ENCODE results near the gene ABCA7. TPM values are rescaled to one million over a fixed set of nuclear protein-coding genes. Genes with fewer than 3 reads are reported as not detected.

Gene ABCA7, protein sequence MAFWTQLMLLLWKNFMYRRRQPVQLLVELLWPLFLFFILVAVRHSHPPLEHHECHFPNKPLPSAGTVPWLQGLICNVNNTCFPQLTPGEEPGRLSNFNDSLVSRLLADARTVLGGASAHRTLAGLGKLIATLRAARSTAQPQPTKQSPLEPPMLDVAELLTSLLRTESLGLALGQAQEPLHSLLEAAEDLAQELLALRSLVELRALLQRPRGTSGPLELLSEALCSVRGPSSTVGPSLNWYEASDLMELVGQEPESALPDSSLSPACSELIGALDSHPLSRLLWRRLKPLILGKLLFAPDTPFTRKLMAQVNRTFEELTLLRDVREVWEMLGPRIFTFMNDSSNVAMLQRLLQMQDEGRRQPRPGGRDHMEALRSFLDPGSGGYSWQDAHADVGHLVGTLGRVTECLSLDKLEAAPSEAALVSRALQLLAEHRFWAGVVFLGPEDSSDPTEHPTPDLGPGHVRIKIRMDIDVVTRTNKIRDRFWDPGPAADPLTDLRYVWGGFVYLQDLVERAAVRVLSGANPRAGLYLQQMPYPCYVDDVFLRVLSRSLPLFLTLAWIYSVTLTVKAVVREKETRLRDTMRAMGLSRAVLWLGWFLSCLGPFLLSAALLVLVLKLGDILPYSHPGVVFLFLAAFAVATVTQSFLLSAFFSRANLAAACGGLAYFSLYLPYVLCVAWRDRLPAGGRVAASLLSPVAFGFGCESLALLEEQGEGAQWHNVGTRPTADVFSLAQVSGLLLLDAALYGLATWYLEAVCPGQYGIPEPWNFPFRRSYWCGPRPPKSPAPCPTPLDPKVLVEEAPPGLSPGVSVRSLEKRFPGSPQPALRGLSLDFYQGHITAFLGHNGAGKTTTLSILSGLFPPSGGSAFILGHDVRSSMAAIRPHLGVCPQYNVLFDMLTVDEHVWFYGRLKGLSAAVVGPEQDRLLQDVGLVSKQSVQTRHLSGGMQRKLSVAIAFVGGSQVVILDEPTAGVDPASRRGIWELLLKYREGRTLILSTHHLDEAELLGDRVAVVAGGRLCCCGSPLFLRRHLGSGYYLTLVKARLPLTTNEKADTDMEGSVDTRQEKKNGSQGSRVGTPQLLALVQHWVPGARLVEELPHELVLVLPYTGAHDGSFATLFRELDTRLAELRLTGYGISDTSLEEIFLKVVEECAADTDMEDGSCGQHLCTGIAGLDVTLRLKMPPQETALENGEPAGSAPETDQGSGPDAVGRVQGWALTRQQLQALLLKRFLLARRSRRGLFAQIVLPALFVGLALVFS (N-terminal part only)
- 4.0 and 4.8 TPM in 2 replicates for total RNA-seq (2014; rRNA removed; shearing (Covaris generic))

GRCh38 chr19:1039646-1040475, at the start of gene ABCA7:
Gene ABCA7, plus strand, starts transcription at chr19:1040107. Its CDS starts 1,255 bp downstream, at chr19:1041362.

GRCh38 chr19:1000095-1000494, 39.8 kb upstream of the ABCA7 start, which contains the start of gene GRIN3B:
Gene GRIN3B, plus strand, starts transcription at chr19:1000419. Its CDS starts 19 bp downstream, at chr19:1000438.

DNA sequence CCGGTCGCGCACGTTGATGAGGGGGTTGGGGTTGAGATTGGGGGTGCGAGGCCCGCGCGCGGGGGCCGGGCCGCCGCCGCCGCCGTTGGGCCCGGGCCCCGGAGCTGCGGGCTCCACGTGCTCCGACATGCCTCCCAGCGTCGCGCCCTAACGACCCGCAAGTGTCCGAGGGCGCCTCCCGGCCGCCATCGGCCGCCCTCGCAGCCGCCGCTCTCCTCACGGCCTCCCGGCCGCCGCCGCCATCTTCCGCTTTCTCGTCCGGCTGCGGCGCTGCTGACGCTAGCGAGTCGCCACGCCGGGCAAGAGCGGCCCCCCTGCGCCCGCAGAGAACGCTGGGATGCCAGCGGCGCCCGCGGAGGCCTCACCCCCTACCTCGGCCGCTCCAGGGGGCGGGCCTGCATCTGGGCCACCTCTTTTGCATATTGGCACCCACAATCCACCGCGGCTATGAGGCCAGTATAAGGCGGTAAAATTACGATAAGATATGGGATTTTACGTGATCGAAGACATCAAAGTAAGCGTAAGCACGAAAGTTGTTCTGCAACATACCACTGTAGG, 19.0 kb upstream of the ABCA7 start, which contains the start of gene TMEM259:
Gene TMEM259, minus strand, starts transcription at position 256 of the 558 bp plus-strand sequence. Its CDS starts 127 bp downstream, at position 129.

GRCh38 chr19:1025960-1026782, 13.7 kb upstream of the ABCA7 start, which contains the start of gene CNN2:
Gene CNN2, plus strand, starts transcription at chr19:1026608. Its CDS starts 54 bp downstream, at chr19:1026662.

GRCh38 chr19:1066748-1067340, 26.9 kb downstream of the ABCA7 start, which contains the start of gene ARHGAP45:
Gene ARHGAP45, plus strand, starts transcription at chr19:1067167. Its CDS starts 239 bp downstream, at chr19:1067406.

GRCh38 chr19:1094978-1095701, 55.2 kb downstream of the ABCA7 start, which contains the start of gene POLR2E:
Gene POLR2E, minus strand, starts transcription at chr19:1095375. Its CDS starts 60 bp downstream, at chr19:1095315.

DNA sequence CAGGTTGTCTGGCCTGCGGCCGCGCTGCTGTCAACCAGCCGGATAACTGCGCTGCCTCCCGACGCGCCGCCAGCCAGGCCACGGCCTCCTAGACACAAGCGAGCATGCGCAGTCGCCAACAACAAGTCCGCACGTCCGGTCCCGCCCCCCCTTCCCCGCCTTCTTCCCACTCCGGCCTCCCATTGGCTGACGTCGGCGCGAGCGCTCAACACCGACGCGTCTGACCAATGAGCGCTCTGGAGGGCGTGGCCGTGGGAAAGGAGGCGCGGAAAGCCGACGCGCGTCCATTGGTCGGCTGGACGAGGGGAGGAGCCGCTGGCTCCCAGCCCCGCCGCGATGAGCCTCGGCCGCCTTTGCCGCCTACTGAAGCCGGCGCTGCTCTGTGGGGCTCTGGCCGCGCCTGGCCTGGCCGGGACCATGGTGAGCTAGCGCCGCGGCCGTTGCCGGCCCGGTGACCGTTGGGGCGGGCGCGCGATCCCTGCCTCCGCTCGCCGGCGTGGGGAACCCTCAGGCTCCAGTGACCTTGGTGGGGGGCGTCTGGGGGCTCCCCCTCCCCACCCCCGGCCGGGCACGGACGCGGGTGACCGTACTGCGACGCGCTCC, 63.9 kb downstream of the ABCA7 start, which contains the start of gene GPX4:
Gene GPX4, plus strand, starts transcription at position 287 of the 603 bp plus-strand sequence. Its CDS starts 50 bp downstream, at position 337.

Small RNAs within 50 kb of the gene (small RNA-seq; reads per million reads assigned to genes)
- gene RNU6-2 = 0.50 reads per million, percentile 23 among the genes with 10 or more reads in this experiment

Other genes starting within 250 kb of the ABCA7 start
- gene PTBP1, start 242.7 kb upstream of the ABCA7 start, total RNA-seq (2014; rRNA removed; shearing (Covaris generic)) = 355 and 456 TPM in 2 replicates
- 0.03 TPM in 1 of 2 replicates, not detected in the other for gene PLPPR3, start 218.2 kb upstream of the ABCA7 start, total RNA-seq (2014; rRNA removed; shearing (Covaris generic))
- 0.45 TPM in 1 of 2 replicates, not detected in the other for gene AZU1, start 212.3 kb upstream of the ABCA7 start, total RNA-seq (2014; rRNA removed; shearing (Covaris generic))
- not detected in 2 replicates for gene PRTN3, start 199.1 kb upstream of the ABCA7 start, total RNA-seq (2014; rRNA removed; shearing (Covaris generic))
- gene ELANE, start 187.8 kb upstream of the ABCA7 start, total RNA-seq (2014; rRNA removed; shearing (Covaris generic)) = 0.34 TPM in 1 of 2 replicates, not detected in the other
- 2.1 and 3.5 TPM in 2 replicates for gene CFD, start 180.4 kb upstream of the ABCA7 start, total RNA-seq (2014; rRNA removed; shearing (Covaris generic))
- gene MED16, start 146.9 kb upstream of the ABCA7 start, total RNA-seq (2014; rRNA removed; shearing (Covaris generic)) = 20.4 and 25.1 TPM in 2 replicates
- not detected in 2 replicates for gene RNU6-9, start 146.6 kb upstream of the ABCA7 start, total RNA-seq (2014; rRNA removed; shearing (Covaris generic))
- 24.9 and 26.8 TPM in 2 replicates for gene R3HDM4, start 126.9 kb upstream of the ABCA7 start, total RNA-seq (2014; rRNA removed; shearing (Covaris generic))
- not detected in 2 replicates for gene KISS1R, start 122.8 kb upstream of the ABCA7 start, total RNA-seq (2014; rRNA removed; shearing (Covaris generic))
- gene ARID3A, start 114.1 kb upstream of the ABCA7 start, total RNA-seq (2014; rRNA removed; shearing (Covaris generic)) = 2.0 and 3.1 TPM in 2 replicates
- 136 and 158 TPM in 2 replicates for gene WDR18, start 55.8 kb upstream of the ABCA7 start, total RNA-seq (2014; rRNA removed; shearing (Covaris generic))
- not detected in 2 replicates for gene GRIN3B, start 39.7 kb upstream of the ABCA7 start, total RNA-seq (2014; rRNA removed; shearing (Covaris generic))
- 84.4 and 91.2 TPM in 2 replicates for gene TMEM259, start 19.0 kb upstream of the ABCA7 start, total RNA-seq (2014; rRNA removed; shearing (Covaris generic))
- gene RNU6-2, start 18.6 kb upstream of the ABCA7 start, total RNA-seq (2014; rRNA removed; shearing (Covaris generic)) = not detected in 2 replicates
- 62.3 and 63.6 TPM in 2 replicates for gene CNN2, start 13.5 kb upstream of the ABCA7 start, total RNA-seq (2014; rRNA removed; shearing (Covaris generic))
- 9.0 and 12.4 TPM in 2 replicates for gene ARHGAP45, start 27.1 kb downstream of the ABCA7 start, total RNA-seq (2014; rRNA removed; shearing (Covaris generic))
- 101 and 102 TPM in 2 replicates for gene POLR2E, start 55.3 kb downstream of the ABCA7 start, total RNA-seq (2014; rRNA removed; shearing (Covaris generic))
- gene GPX4, start 63.9 kb downstream of the ABCA7 start, total RNA-seq (2014; rRNA removed; shearing (Covaris generic)) = 308 and 310 TPM in 2 replicates
- gene SBNO2, start 134.2 kb downstream of the ABCA7 start, total RNA-seq (2014; rRNA removed; shearing (Covaris generic)) = 55.9 and 64.7 TPM in 2 replicates
- gene STK11, start 165.7 kb downstream of the ABCA7 start, total RNA-seq (2014; rRNA removed; shearing (Covaris generic)) = 43.7 and 46.0 TPM in 2 replicates
- gene CBARP, start 197.9 kb downstream of the ABCA7 start, total RNA-seq (2014; rRNA removed; shearing (Covaris generic)) = 2.1 and 3.9 TPM in 2 replicates
- 58.3 and 78.6 TPM in 2 replicates for gene ATP5F1D, start 201.6 kb downstream of the ABCA7 start, total RNA-seq (2014; rRNA removed; shearing (Covaris generic))
- gene MIDN, start 208.5 kb downstream of the ABCA7 start, total RNA-seq (2014; rRNA removed; shearing (Covaris generic)) = 11.2 and 13.6 TPM in 2 replicates
- gene CIRBP, start 229.2 kb downstream of the ABCA7 start, total RNA-seq (2014; rRNA removed; shearing (Covaris generic)) = 180 and 209 TPM in 2 replicates
- gene FAM174C, start 235.4 kb downstream of the ABCA7 start, total RNA-seq (2014; rRNA removed; shearing (Covaris generic)) = 50.3 and 76.0 TPM in 2 replicates
- gene EFNA2, start 245.8 kb downstream of the ABCA7 start, total RNA-seq (2014; rRNA removed; shearing (Covaris generic)) = not detected in 2 replicates

All from A375 (cell line).